DOHH2 (cell line): ENCODE measurements around the gene GNAS-AS1.

ENCODE experiments used
- EZH2phosphoT487 ChIP-seq: fragments of 200-600 bp; sonication (generic); IDR thresholded peaks from 2 replicates; pipeline ENCODE4 v1.6.1; 2017; ENCODE audit warnings: borderline replicate concordance, mild to moderate bottlenecking, antibody characterized with exemption, low read length, moderate library complexity, mixed read lengths
- TF ChIP-seq, protein P1 (sequence below): fragments of 200-600 bp; sonication (generic); IDR thresholded peaks from one replicate; pipeline ENCODE4 v1.5.1; 2014; ENCODE audit warnings: antibody characterized with exemption, mild to moderate bottlenecking, low read depth, low read length; ENCODE audit not compliant: poor library complexity, severe bottlenecking

DNA sequence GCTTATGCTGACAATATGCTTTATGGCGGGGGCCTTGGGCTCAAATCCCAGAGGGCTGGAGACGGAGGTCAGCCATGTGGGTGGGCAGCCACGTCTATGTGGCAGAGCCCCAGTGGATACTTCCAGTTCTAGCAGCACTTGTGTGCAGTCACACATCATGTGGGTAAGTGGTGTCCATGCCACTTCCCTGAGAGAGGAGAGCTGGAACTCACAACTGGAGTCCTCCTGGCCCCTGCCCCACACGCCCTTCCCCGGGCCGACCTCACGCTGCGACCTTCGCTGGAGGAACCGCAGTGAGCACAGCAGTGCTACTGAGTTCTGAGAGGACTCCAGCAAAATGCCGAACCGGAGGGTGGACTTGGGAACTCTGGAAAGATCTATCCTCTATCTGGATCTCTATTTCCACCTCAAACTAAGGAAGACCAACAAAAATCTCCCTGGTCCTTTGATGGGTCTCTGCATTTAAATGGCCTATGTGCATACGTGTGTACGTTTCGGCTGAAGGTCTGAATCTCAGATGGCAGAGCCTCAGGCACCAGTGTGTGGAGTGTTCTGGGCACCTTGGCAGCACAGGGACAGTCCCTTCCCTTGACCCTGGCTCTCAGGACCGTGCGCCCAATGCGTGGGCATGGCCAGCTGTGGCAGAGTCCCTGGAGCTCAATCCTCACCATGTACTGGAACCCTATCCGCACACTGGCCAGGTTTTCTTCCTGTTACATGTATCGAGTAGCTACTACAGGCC, 55.4 kb downstream of the GNAS-AS1 start:
- TF ChIP-seq, protein P1, sequence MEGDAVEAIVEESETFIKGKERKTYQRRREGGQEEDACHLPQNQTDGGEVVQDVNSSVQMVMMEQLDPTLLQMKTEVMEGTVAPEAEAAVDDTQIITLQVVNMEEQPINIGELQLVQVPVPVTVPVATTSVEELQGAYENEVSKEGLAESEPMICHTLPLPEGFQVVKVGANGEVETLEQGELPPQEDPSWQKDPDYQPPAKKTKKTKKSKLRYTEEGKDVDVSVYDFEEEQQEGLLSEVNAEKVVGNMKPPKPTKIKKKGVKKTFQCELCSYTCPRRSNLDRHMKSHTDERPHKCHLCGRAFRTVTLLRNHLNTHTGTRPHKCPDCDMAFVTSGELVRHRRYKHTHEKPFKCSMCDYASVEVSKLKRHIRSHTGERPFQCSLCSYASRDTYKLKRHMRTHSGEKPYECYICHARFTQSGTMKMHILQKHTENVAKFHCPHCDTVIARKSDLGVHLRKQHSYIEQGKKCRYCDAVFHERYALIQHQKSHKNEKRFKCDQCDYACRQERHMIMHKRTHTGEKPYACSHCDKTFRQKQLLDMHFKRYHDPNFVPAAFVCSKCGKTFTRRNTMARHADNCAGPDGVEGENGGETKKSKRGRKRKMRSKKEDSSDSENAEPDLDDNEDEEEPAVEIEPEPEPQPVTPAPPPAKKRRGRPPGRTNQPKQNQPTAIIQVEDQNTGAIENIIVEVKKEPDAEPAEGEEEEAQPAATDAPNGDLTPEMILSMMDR = no peak
- no peak for TF ChIP-seq EZH2phosphoT487
